Naive B cell (primary cell): ENCODE measurements around the gene TRIM5. TPM values are rescaled to one million over a fixed set of nuclear protein-coding genes. Genes with fewer than 3 reads are reported as not detected.
A peak's percentile ranks its signal among the peaks of the same experiment; 100 is the strongest.
"Not testable (repeated sequence)": the region's sequence is repeated elsewhere in the genome, so short reads cannot be mapped to it uniquely, and the experiment has no call there.

ENCODE experiments used
- ATAC-seq, 2 donors: fragments of 150-1000 bp; cut with Tn5 transposase; 2 replicates each; pipeline ENCODE4 v1.10.0; 2021; ENCODE audit warnings: low read depth in 2 of 2, mild to moderate bottlenecking in 2 of 2, moderate library complexity in 2 of 2
- DNase-seq: peaks from one replicate; pipeline ENCODE4 v3.0.0; 2022
- H3K27ac Mint-ChIP-seq, 6 donors: one replicate each; pipeline ENCODE4 v1.8.0; 2020 to 2022; ENCODE audit warnings: mild to moderate bottlenecking in 6 of 6, mixed read lengths in 6 of 6, moderate library complexity in 5 of 6, inconsistent platforms in 2 of 6
- H3K27me3 Mint-ChIP-seq, 3 donors: one replicate each; pipeline ENCODE4 v1.8.0; 2021 to 2022; ENCODE audit warnings: mixed read lengths in 3 of 3, mild to moderate bottlenecking in 1 of 3
- H3K36me3 Mint-ChIP-seq, 2 donors: one replicate each; pipeline ENCODE4 v1.8.0; 2020 to 2022; ENCODE audit warnings: mixed read lengths in 2 of 2, inconsistent platforms in 1 of 2, mild to moderate bottlenecking in 1 of 2
- H3K4me1 Mint-ChIP-seq, 3 donors: one replicate each; pipeline ENCODE4 v1.8.0; 2020 to 2022; ENCODE audit warnings: mixed read lengths in 3 of 3, inconsistent platforms in 1 of 3, mild to moderate bottlenecking in 1 of 3, moderate library complexity in 1 of 3
- H3K4me3 Mint-ChIP-seq, 8 donors: one replicate each; pipeline ENCODE4 v1.8.0; 2020 to 2022; ENCODE audit warnings: mild to moderate bottlenecking in 8 of 8, mixed read lengths in 8 of 8, moderate library complexity in 8 of 8, inconsistent platforms in 2 of 8
- H3K9me3 Mint-ChIP-seq, 7 donors: one replicate each; pipeline ENCODE4 v1.8.0; 2020 to 2022; ENCODE audit warnings: mixed read lengths in 7 of 7, mild to moderate bottlenecking in 5 of 7, inconsistent platforms in 2 of 7, moderate library complexity in 1 of 7
- polyA plus RNA-seq, 6 donors: library from polyadenylated mRNA; unstranded; fragments of 300-500 nt; fragmentation: Illumina TruSeq; gene quantifications; one replicate each; pipeline ENCODE4 v1.2.3, GENCODE V29; 2021; ENCODE audit warnings: low read depth in 6 of 6

Gene TRIM5
- polyA plus RNA-seq, 6 donors from 2014 or later = 5.0 to 10.2 (median 7.9) TPM

- ATAC-seq, H3K9me3 Mint-ChIP-seq, H3K27me3 Mint-ChIP-seq, H3K27ac Mint-ChIP-seq, DNase-seq: not testable (repeated sequence)
- Mint-ChIP-seq H3K4me3 (peak overlapping the region in 4 of 8 donors; percentile 90 to 97 (median 95)), H3K4me1 (peaks cover 25 to 39% (median 37%) of the 10 kb centered on the region in 3 donors), H3K36me3 (peaks cover 17 to 20% of the 10 kb centered on the region in 2 donors)
Observed at GRCh38 chr11:5682890-5683441, 1.9 kb downstream of the TRIM5 start.

GRCh38 chr11:5679811-5680210 lies 5.1 kb downstream of the TRIM5 start:
- no peak for DNase-seq
- Mint-ChIP-seq H3K36me3 (peaks cover 21 to 22% of the 10 kb centered on the region in 2 donors), H3K27me3 (no peaks in the 10 kb centered on the region), H3K27ac (peak overlapping the region in 2 of 6 donors; percentile 64 to 88), H3K9me3 (peaks cover 0 to 2% (median 0%) of the 10 kb centered on the region in 7 donors), H3K4me3 (peak overlapping the region in 1 of 8 donors; percentile 52), H3K4me1 (peaks cover 15 to 28% (median 24%) of the 10 kb centered on the region in 3 donors)
- ATAC-seq = no peak

- Mint-ChIP-seq H3K27me3 (no peaks in the 10 kb centered on the region), H3K4me3 (no peak overlapping the region), H3K36me3 (peaks cover 16 to 31% of the 10 kb centered on the region in 2 donors), H3K4me1 (peaks cover 0 to 13% (median 11%) of the 10 kb centered on the region in 3 donors), H3K27ac (peak overlapping the region in 2 of 6 donors; percentile 45 to 77), H3K9me3 (peaks cover 0 to 2% (median 0%) of the 10 kb centered on the region in 7 donors)
- no peak for DNase-seq
- ATAC-seq = no peak
Observed at GRCh38 chr11:5674391-5674790, 10.5 kb downstream of the TRIM5 start.

GRCh38 chr11:5671831-5672230 lies 13.0 kb downstream of the TRIM5 start:
- no peak for ATAC-seq
- Mint-ChIP-seq H3K27me3 (no peaks in the 10 kb centered on the region), H3K4me1 (peaks cover 0 to 13% (median 9%) of the 10 kb centered on the region in 3 donors), H3K9me3 (no peaks in the 10 kb centered on the region), H3K36me3 (peaks cover 0 to 17% of the 10 kb centered on the region in 2 donors), H3K4me3 (no peak overlapping the region), H3K27ac (no peak overlapping the region)
- DNase-seq = no peak

GRCh38 chr11:5666402-5666793 lies 18.5 kb downstream of the TRIM5 start:
- H3K27me3 Mint-ChIP-seq = no peaks in the 10 kb centered on the region
- no peaks in the 10 kb centered on the region for H3K9me3 Mint-ChIP-seq
- no peaks in the 10 kb centered on the region for H3K4me1 Mint-ChIP-seq
- H3K4me3 Mint-ChIP-seq = no peak overlapping the region
- no peak overlapping the region for H3K27ac Mint-ChIP-seq
- peaks cover 12 to 19% of the 10 kb centered on the region in 2 donors for H3K36me3 Mint-ChIP-seq
- ATAC-seq = no peak
- DNase-seq = no peak

GRCh38 chr11:5665746-5666401 lies 19.0 kb downstream of the TRIM5 start:
- no peak overlapping the region for H3K4me3 Mint-ChIP-seq
- no peaks in the 10 kb centered on the region for H3K4me1 Mint-ChIP-seq
- no peaks in the 10 kb centered on the region for H3K27me3 Mint-ChIP-seq
- H3K36me3 Mint-ChIP-seq = peaks cover 16 to 19% of the 10 kb centered on the region in 2 donors
- H3K9me3 Mint-ChIP-seq = no peaks in the 10 kb centered on the region
- H3K27ac Mint-ChIP-seq = peak overlapping the region in 2 of 6 donors; percentile 16 to 53
- DNase-seq (no peak), ATAC-seq (no peak)

- H3K36me3 Mint-ChIP-seq = peaks cover 9 to 19% of the 10 kb centered on the region in 2 donors
Observed at GRCh38 chr11:5665051-5665570, 19.8 kb downstream of the TRIM5 start.

GRCh38 chr11:5663511-5663910 lies 21.4 kb downstream of the TRIM5 start:
- Mint-ChIP-seq H3K4me3 (no peak overlapping the region), H3K36me3 (peaks cover 6 to 19% of the 10 kb centered on the region in 2 donors), H3K27me3 (no peaks in the 10 kb centered on the region), H3K27ac (no peak overlapping the region), H3K9me3 (no peaks in the 10 kb centered on the region), H3K4me1 (no peaks in the 10 kb centered on the region)
- ATAC-seq (no peak), DNase-seq (no peak)

More at GRCh38 chr11:5665051-5665570, 19.8 kb downstream of the TRIM5 start:
- Mint-ChIP-seq H3K4me3 (no peak overlapping the region), H3K9me3 (no peaks in the 10 kb centered on the region), H3K27ac (peak overlapping the region in 2 of 6 donors; percentile 55 to 92), H3K4me1 (no peaks in the 10 kb centered on the region), H3K27me3 (no peaks in the 10 kb centered on the region)
- no peak for ATAC-seq
- DNase-seq = no peak

- Mint-ChIP-seq H3K9me3 (peaks cover 0 to 4% (median 0%) of the 10 kb centered on the region in 7 donors), H3K4me3 (no peak overlapping the region), H3K27me3 (no peaks in the 10 kb centered on the region), H3K36me3 (peaks cover 14 to 16% of the 10 kb centered on the region in 2 donors), H3K4me1 (no peaks in the 10 kb centered on the region), H3K27ac (no peak overlapping the region)
- ATAC-seq (no peak), DNase-seq (no peak)
Observed at GRCh38 chr11:5658318-5658717, 26.6 kb downstream of the TRIM5 start.

- DNase-seq, H3K27ac Mint-ChIP-seq, H3K27me3 Mint-ChIP-seq, H3K4me1 Mint-ChIP-seq, H3K4me3 Mint-ChIP-seq, H3K9me3 Mint-ChIP-seq, ATAC-seq: not testable (repeated sequence)
- peaks cover 20% of the 10 kb centered on the region in 2 donors for H3K36me3 Mint-ChIP-seq
Observed at GRCh38 chr11:5656956-5657355, 27.9 kb downstream of the TRIM5 start.

GRCh38 chr11:5655474-5655873 lies 29.4 kb downstream of the TRIM5 start:
- ATAC-seq = no peak
- DNase-seq = no peak
- peaks cover 0 to 6% (median 0%) of the 10 kb centered on the region in 7 donors for H3K9me3 Mint-ChIP-seq
- H3K4me3 Mint-ChIP-seq = no peak overlapping the region
- H3K27me3 Mint-ChIP-seq = no peaks in the 10 kb centered on the region
- no peak overlapping the region for H3K27ac Mint-ChIP-seq
- H3K4me1 Mint-ChIP-seq = no peaks in the 10 kb centered on the region
- peaks cover 15 to 20% of the 10 kb centered on the region in 2 donors for H3K36me3 Mint-ChIP-seq

GRCh38 chr11:5646139-5646538 lies 38.7 kb downstream of the TRIM5 start:
- DNase-seq = no peak

GRCh38 chr11:5643585-5643984 lies 41.3 kb downstream of the TRIM5 start:
- ATAC-seq (no peak), DNase-seq (no peak)
- Mint-ChIP-seq H3K4me3 (no peak overlapping the region), H3K27me3 (no peaks in the 10 kb centered on the region), H3K36me3 (peaks cover 32 to 34% of the 10 kb centered on the region in 2 donors), H3K9me3 (no peaks in the 10 kb centered on the region), H3K4me1 (peaks cover 0 to 4% (median 0%) of the 10 kb centered on the region in 3 donors), H3K27ac (peak overlapping the region in 1 of 6 donors; percentile 13)

More at GRCh38 chr11:5646139-5646538, 38.7 kb downstream of the TRIM5 start:
- Mint-ChIP-seq H3K4me1 (peaks cover 0 to 4% (median 0%) of the 10 kb centered on the region in 3 donors), H3K27me3 (no peaks in the 10 kb centered on the region), H3K27ac (peak overlapping the region in 2 of 6 donors; percentile 44 to 84), H3K4me3 (no peak overlapping the region), H3K36me3 (peaks cover 21 to 26% of the 10 kb centered on the region in 2 donors), H3K9me3 (no peaks in the 10 kb centered on the region)
- no peak for ATAC-seq

- no peak for DNase-seq
- Mint-ChIP-seq H3K27me3 (no peaks in the 10 kb centered on the region), H3K4me1 (peaks cover 0 to 4% (median 0%) of the 10 kb centered on the region in 3 donors), H3K4me3 (no peak overlapping the region), H3K27ac (peak overlapping the region in 1 of 6 donors; percentile 5), H3K36me3 (peaks cover 42 to 52% of the 10 kb centered on the region in 2 donors), H3K9me3 (no peaks in the 10 kb centered on the region)
- ATAC-seq = no peak
Observed at GRCh38 chr11:5639953-5640352, 44.9 kb downstream of the TRIM5 start.
